LNCAP (cell line): ENCODE results near the gene CDHR4.

Experiments
- TF ChIP-seq, protein P1 (sequence below): fragments of 450-650 bp; IDR thresholded peaks from 2 replicates; pipeline ENCODE4 v1.5.1; 2017; ENCODE audit warnings: mild to moderate bottlenecking

Gene CDHR4

DNA sequence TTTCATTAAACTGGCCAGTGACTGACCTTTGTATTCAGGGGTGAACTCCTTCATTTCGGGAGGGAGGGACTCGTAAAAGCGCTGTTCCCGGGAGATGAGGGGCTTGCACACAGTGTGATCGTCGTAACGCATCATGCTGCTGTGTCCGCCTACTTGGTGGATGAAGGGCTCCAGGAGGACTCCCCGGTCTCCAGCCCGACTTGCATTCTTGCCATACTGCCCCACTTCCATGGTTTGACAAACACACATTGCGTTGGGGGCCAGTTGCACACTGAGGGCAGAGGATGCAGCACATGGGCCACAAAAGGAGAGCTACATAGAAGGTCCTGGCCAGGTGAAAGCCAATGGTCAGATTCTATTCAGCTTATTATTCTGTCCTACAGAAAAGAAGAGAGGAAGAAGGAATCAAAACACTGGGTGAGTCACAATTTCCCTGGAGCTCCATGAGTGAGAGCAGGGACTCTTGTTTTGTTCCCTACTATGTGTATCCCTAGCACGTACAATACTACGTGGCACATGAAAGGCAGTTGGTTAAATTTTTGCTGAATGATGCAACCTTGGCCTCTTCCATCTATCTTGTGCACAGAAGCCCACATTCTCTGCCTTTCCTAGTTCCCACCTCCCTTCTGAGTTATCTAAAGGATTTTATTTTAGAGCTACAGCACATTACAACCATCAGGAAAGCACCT is 51.7 kb downstream of the CDHR4 start:
- TF ChIP-seq, protein P1, sequence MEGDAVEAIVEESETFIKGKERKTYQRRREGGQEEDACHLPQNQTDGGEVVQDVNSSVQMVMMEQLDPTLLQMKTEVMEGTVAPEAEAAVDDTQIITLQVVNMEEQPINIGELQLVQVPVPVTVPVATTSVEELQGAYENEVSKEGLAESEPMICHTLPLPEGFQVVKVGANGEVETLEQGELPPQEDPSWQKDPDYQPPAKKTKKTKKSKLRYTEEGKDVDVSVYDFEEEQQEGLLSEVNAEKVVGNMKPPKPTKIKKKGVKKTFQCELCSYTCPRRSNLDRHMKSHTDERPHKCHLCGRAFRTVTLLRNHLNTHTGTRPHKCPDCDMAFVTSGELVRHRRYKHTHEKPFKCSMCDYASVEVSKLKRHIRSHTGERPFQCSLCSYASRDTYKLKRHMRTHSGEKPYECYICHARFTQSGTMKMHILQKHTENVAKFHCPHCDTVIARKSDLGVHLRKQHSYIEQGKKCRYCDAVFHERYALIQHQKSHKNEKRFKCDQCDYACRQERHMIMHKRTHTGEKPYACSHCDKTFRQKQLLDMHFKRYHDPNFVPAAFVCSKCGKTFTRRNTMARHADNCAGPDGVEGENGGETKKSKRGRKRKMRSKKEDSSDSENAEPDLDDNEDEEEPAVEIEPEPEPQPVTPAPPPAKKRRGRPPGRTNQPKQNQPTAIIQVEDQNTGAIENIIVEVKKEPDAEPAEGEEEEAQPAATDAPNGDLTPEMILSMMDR = no peak

DNA sequence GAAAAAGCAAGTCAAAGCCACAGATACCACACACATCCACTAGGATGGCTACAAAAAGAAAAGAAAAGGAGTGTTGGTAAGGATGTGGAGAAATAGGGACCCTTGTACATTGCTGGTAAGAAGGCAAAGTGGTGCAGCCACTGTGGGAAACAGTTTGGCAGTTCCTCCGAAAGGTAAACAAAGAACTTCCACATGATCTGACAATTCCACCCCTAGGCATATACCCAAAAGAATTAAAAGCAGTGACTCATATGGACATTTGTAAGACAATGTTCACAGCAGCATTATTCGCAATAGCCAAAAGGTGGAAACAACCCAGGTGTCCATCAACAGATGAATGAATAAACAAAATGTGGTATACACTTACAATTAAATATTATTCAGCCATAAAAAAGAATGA is 53.7 kb downstream of the CDHR4 start:
- TF ChIP-seq, protein P1 = no peak
